Esophagus squamous epithelium (tissue), 4 donors: Measurements from ENCODE around the gene KRTAP12-3.

Source experiments
- CTCF ChIP-seq, 6 experiments: fragments of 450-650 bp in 4 of 6; fragments of 200-600 bp in 2 of 6; sonication (generic) in 2 of 6; IDR thresholded peaks; one replicate each; pipeline ENCODE4 v1.5.1; 2016 to 2019; ENCODE audit warnings: antibody characterized with exemption in 6 of 6, mild to moderate bottlenecking in 4 of 6, moderate library complexity in 4 of 6
- POLR2A ChIP-seq, 4 donors: fragments of 450-650 bp; IDR thresholded peaks; one replicate each; pipeline ENCODE4 v1.6.1; 2017; ENCODE audit warnings: antibody characterized with exemption in 4 of 4, mild to moderate bottlenecking in 4 of 4, moderate library complexity in 3 of 4

GRCh38 chr21:44615466-44615865 lies 42.3 kb upstream of the KRTAP12-3 start:
- TF ChIP-seq POLR2A (IDR thresholded peaks at IDR 0.05) (no peak), CTCF (IDR thresholded peaks at IDR 0.05) (no peak)
